ENCODE data around the gene PCBP3. TPM values are rescaled to one million over a fixed set of nuclear protein-coding genes. Genes with fewer than 3 reads are reported as not detected.

PCBP3 gene
- total and polyA plus RNA-seq, 2 of the 8 experiments (the other 6 are each of a cell fraction or from before 2014, with no cell fraction given) = 3.5 to 6.3 TPM

GRCh38 chr21:45724994-45725843, 81.7 kb downstream of the PCBP3 start (continued):
- TF ChIP-seq E2F6 (IDR thresholded peaks at IDR 0.05) (no peak), POU5F1 (IDR thresholded peaks at IDR 0.05; ENCODE audit: low read depth, low read length) (no peak), GABPA (IDR thresholded peaks at IDR 0.05; ENCODE audit: borderline replicate concordance, insufficient read depth, low read length) (no peak)
